Measurements from ENCODE around the gene TMEM181. TPM values are rescaled to one million over a fixed set of nuclear protein-coding genes. Genes with fewer than 3 reads are reported as not detected.

Gene TMEM181
- total and polyA plus RNA-seq, 2 experiments from 2014 or later = 11.9 to 25.2 TPM

GRCh38 chr6:158595223-158595622 lies 35.3 kb downstream of the TMEM181 start (continued):
- TF ChIP-seq REST (IDR thresholded peaks at IDR 0.05; ENCODE audit: unreplicated experiment) = no peak
- no peak for TF ChIP-seq ETS1 (IDR thresholded peaks at IDR 0.05)
- no peak for TF ChIP-seq EZH2 (IDR thresholded peaks at IDR 0.05; ENCODE audit: low read depth, unreplicated experiment)
- TF ChIP-seq CTCF (conservative IDR thresholded peaks at IDR 0.05; ENCODE audit: low read depth in 2 of 2) = no peak
- TF ChIP-seq ZNF114 (CRISPR knock-in tag; IDR thresholded peaks at IDR 0.05) = no peak
- TF ChIP-seq CREB1 (CRISPR knock-in tag; IDR thresholded peaks at IDR 0.05; ENCODE audit: low read depth) = no peak
- TF ChIP-seq NANOG (IDR thresholded peaks at IDR 0.05; ENCODE audit: borderline replicate concordance) = no peak

- Histone ChIP-seq H3K4me3 (no peak overlapping the region), H3F3A (replicated peaks; ENCODE audit: low read depth) (no peaks in the 10 kb centered on the region), H3K4me1 (ENCODE audit: insufficient read depth) (no peaks in the 10 kb centered on the region), H2AFZ (no peak overlapping the region), H4K20me1 (replicated peaks; ENCODE audit: insufficient read depth) (peaks cover 7% of the 10 kb centered on the region; the same call in 1 of the 2 replicates), H3K36me3 (ENCODE audit: insufficient read depth) (peaks cover 8% of the 10 kb centered on the region), H3K9me2 (ENCODE audit: insufficient read depth) (no peaks in the 10 kb centered on the region), H3K27me3 (ENCODE audit: insufficient read depth) (no peaks in the 10 kb centered on the region), H3K79me2 (replicated peaks; ENCODE audit: insufficient read depth) (no peaks in the 10 kb centered on the region), H3K4me2 (no peak overlapping the region), H3K27ac (ENCODE audit: low read depth) (no peak overlapping the region)
- Mint-ChIP-seq H3K9me3 (no peaks in the 10 kb centered on the region; the same call in 2 of the 3 replicates), H3K36me3 (ENCODE audit: low read depth) (peaks cover 62% of the 10 kb centered on the region), H3K4me3 (no peak overlapping the region), H3K4me1 (no peaks in the 10 kb centered on the region), H3K27me3 (ENCODE audit: insufficient read depth, low read depth, poor library complexity) (peaks cover 4% of the 10 kb centered on the region), H3K27ac (no peak overlapping the region)
- ATAC-seq (no peak), DNase-seq (ENCODE audit: low spot score) (no peak)
- TF ChIP-seq ZNF462 (CRISPR knock-in tag; IDR thresholded peaks at IDR 0.05) (no peak), ZNF114 (CRISPR knock-in tag; IDR thresholded peaks at IDR 0.05) (no peak), POLR2AphosphoS5 (IDR thresholded peaks at IDR 0.05; ENCODE audit: low read depth) (no peak), JUNB (IDR thresholded peaks at IDR 0.05; ENCODE audit: unreplicated experiment) (no peak), CTCF (conservative IDR thresholded peaks at IDR 0.05; ENCODE audit: low read depth in 2 of 2) (no peak), STAT1 (IDR thresholded peaks at IDR 0.05; ENCODE audit: unreplicated experiment) (no peak)
Measured at GRCh38 chr6:158596861-158597260, 37.0 kb downstream of the TMEM181 start.

Data from GM23338 (cell line).